ENCODE data around the gene EPN2.

Gene EPN2

GRCh38 chr17:19384723-19385391, 147.7 kb downstream of the EPN2 start:
- TF ChIP-seq GATA2 (IDR thresholded peaks at IDR 0.05; ENCODE audit: low read depth, low read length) = no peak
- no peak for TF ChIP-seq GATA3 (IDR thresholded peaks at IDR 0.05; ENCODE audit: low read depth, low read length)

- no peak for TF ChIP-seq GATA3 (IDR thresholded peaks at IDR 0.05; ENCODE audit: low read depth, low read length)
- TF ChIP-seq GATA2 (IDR thresholded peaks at IDR 0.05; ENCODE audit: low read depth, low read length) = no peak
Measured at GRCh38 chr17:19385521-19385983, 148.4 kb downstream of the EPN2 start.
